GM04504 (cell line): ENCODE measurements around the gene MAP1A.

ENCODE experiments used
- DNase-seq: peaks from one replicate; pipeline ENCODE4 v3.0.0-alpha.2; 2012; ENCODE audit warnings: low read depth

Gene MAP1A

GRCh38 chr15:43517354-43518196 lies at the start of gene MAP1A:
MAP1A (plus strand) TSS chr15:43517608; CDS start chr15:43521474, 3,866 bp downstream.
- no peak for DNase-seq

DNA sequence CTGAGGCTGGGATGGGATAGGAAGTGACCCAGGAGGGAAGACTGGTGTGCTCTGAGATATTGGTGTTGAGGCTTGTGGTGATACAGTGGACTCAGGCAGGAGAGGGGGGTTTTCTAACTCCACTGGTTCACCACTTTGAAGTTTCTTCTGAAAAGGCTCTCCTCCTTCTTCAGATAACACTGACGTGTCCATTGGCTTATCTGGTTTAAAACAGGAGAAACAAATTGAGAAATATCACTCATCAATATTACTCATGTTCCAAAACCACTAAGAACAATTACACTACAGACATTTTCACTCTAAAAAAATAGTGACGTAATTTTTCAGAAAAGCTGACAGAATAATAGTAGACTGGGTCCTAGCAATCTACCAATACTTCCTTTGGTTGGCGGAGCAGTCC lies 47.5 kb upstream of the MAP1A start:
- no peak for DNase-seq

GRCh38 chr15:43471975-43472374 lies 45.4 kb upstream of the MAP1A start:
- DNase-seq, result no peak

GRCh38 chr15:43473885-43474284 lies 43.5 kb upstream of the MAP1A start:
- no peak for DNase-seq

DNA sequence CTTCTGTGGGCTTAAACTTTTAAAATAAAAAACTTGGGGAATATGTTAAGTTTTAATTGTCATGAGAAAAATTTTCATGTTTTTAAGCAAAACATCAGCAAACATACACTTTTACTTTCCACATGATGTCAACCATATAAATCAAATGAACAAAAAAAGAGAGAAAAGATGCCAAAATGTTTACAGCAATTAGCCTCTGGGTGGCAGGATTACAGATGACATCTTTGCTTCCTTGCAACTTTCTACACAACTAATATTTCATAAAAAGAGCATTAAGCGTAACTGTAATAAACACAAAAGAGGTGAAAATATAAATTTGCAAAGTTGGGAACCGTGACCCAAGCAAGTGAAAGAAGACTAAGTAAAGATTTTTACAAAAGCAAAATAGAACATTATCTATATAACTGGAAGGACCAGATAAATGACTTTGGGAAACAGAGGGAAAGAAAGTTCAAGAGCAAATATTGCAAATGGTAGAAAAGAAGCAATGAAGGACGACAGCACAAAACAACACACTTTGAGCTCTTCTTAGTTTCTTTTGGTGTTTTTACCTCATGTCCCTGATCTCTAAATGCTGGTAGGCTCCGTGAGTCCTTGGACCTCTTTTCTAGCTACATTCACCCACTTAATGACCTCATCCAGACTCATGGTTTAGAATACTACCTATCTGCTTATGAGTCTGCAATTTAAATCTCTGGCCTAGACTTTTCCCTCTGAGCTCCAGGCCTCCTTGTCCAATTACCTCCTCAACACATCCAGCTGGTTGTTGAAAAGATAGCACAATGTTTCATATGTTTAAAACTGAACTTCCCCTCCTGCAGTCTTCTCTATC lies 33.9 kb upstream of the MAP1A start:
- no peak for DNase-seq

GRCh38 chr15:43484455-43484854 lies 33.0 kb upstream of the MAP1A start:
- DNase-seq, result no peak

- no peak for DNase-seq
These were observed 30.0 kb upstream of the MAP1A start for GRCh38 chr15:43487271-43487895.

- no peak for DNase-seq
These were observed 28.6 kb upstream of the MAP1A start for GRCh38 chr15:43488790-43489189.

GRCh38 chr15:43489191-43489590 lies 28.2 kb upstream of the MAP1A start:
- no peak for DNase-seq

DNA sequence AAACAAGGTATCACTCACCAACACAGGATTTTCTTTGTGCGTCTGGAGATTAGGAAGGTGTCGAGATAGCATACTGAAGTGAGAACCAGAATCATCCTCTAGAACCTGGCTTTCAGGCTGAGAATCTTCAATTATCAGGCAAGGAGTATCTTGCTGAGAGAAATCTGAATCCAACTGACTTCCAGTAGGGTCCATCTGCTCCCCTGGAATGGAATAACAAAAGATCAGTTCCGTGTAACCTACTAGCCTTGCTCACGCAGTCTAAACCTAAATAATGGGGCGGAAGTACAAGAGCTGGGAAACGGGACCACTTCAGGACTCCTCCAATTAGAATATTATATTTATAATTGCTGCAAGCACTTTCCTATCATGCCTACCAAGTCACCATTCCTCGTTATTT lies 25.1 kb upstream of the MAP1A start:
- DNase-seq, result no peak

DNA sequence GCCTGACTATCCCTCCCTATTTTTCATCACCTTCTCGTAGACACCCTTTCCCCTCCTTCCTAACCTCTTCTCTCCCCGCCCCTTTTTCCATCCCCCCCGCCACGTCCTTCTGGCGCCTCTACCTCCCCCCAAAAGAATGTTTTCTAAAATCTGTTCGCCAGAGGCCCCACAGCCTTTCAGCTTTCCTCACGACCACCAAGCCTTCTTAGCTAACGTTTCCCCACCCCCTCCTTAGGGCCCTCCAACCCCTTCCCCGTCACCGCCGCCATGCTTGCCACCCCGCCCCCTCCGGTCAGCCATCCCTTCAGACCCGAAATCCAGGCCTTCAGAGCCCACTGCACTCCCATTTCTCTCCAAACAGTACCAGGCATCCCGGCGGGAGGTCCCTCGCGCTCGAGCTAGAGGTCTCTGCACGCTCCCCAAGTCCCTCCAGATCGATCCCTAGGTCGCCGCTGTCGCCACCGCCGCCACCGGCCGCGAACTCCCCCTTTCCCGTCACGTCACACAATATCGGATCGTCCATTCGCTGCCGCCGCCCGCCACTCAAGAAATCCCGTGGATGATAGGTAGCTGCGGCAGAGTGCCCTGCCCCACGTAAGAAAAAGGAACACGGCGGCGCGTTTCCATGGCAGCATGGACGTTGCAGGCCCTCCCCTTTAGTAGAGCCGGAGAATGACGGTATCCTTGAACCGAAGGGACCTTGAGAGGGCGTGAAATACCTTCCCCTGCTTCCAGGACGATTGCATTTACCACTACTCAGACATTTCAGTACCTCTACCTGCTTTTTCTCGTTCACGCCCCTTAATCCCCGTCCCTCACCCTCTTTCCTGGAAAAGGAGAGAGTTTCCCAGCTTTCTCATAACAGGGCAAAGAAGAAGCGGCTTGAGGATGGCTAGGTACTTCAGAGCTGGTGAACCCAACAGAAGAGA lies 24.5 kb upstream of the MAP1A start, which contains the start of gene TP53BP1:
TP53BP1 (minus strand) TSS at position 484 of the 929 bp plus-strand sequence; CDS start at position 371, 113 bp downstream.
- DNase-seq, result peak; percentile 86

DNA sequence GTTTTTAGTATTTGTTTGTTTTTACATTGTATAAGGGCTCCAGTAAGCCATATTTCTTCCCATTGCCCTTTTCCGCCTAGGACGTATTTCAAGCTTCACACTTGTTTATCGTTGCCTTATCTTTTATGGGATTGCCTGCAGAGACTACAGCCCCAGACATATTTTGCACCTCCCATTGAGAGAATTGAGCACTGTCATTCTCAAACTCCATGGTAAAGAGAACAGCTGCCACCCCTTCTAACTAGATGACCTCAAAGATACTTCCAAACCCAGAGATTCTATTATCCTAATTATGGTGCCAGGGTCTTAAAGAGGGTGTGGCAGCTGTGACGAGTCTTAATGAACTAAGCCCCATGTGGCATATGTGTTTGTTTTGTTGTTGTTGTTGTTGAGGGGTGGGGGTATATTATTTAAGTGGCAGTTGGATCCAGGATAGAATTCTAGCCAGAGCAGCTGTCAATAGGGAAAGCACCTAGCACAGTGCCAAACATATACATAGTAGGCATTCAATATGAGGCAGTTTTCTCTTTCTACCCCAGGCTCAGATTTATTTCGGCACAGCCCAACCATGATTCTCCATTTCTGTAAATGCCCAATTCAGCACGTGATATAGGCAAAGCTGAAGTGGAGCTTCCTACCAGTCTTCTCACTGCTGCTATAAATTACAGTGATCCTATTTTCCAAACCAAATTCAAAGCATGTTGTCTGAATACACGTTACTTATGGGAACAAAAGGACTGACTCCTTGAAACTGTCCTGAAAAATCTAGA lies 23.5 kb upstream of the MAP1A start:
- DNase-seq, result no peak

DNA sequence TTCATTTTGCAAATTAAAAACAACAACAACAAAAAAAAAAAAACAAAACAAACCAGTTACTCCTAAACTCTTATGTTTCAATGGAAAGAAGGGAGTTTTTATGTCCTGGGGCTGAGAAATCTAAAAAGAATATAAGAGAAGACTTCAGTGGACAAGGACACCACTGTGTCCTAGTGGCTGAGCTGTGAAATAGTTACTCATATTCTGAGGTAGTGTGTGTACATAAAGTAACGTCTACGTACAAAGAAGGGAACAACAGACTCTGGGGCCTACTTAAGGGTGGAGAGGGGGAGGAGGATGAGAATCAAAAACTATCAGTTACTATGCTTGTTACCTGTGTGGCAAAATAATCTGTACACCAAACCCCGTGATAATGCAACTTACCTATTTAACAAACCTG lies 18.4 kb upstream of the MAP1A start:
- DNase-seq, result no peak

DNA sequence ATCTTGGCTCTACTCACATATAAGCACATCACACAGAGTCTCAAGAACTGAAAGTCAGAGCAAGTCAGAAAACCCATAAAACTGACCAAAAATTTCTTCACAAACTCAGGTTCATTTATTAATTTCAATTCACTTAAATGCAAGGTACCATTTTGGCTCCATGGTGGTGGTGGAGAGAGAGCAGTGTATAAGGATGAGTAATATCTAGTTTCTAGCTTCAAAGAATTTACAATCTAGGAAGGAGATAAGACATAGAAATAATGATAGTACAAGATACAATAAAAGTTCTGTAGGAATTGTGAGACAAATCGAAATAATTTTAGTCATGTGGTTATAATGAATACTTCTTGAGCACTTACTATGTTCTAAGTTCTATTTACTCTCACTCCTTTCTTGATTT lies 17.8 kb upstream of the MAP1A start:
- no peak for DNase-seq

- no peak for DNase-seq
These were observed 11.7 kb upstream of the MAP1A start for GRCh38 chr15:43505738-43506137.

DNA sequence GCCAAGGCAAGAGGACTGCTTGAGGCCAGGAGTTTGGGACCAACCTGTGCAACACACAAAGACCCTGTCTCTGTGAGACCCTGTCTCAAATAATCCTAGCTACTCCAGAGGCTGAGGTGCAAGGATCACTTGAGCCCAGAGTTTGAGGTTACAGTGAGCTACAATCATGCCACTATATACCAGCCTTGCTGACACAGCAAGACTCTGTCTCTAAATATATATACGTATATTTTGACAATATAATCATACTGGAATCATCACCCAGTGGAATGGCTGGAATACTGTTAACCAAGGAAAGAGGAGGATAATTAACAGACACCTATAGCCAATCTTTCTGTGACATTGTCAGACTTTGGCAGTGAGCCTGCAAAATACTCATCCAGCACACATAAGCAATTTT lies 9.0 kb upstream of the MAP1A start:
- no peak for DNase-seq

DNA sequence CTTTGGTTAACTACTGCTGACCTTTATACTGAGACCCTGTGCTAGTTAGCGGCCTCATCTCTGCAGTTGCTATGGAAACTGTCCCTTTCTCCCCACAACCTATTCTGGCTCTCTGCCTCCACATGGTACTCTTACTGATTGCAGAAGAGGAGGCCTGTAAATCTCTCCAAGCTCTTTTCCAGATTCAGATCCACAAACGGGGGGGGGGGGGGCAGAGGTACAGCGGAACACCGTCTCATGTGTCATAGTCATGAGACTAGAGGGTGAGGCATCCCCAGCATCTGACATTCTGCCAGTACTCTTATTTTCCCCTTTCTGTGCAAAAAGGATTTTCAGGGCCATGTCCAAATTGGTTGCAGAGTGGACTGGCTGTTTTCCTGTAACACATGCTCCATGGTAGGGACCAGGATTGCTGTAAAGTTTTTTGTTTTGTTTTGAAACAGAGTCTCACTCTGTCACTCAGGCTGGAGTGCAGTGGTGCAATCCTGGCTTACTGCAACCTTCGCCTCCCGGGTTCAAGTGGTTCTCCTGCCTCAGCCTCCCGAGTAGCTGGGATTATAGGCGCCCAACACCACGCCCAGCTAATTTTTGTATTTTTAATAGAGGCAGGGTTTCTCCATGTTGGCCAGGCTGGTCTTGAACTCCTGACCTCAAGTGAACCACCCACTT lies 8.3 kb upstream of the MAP1A start:
- no peak for DNase-seq

GRCh38 chr15:43509660-43510199 lies 7.7 kb upstream of the MAP1A start:
- no peak for DNase-seq

DNA sequence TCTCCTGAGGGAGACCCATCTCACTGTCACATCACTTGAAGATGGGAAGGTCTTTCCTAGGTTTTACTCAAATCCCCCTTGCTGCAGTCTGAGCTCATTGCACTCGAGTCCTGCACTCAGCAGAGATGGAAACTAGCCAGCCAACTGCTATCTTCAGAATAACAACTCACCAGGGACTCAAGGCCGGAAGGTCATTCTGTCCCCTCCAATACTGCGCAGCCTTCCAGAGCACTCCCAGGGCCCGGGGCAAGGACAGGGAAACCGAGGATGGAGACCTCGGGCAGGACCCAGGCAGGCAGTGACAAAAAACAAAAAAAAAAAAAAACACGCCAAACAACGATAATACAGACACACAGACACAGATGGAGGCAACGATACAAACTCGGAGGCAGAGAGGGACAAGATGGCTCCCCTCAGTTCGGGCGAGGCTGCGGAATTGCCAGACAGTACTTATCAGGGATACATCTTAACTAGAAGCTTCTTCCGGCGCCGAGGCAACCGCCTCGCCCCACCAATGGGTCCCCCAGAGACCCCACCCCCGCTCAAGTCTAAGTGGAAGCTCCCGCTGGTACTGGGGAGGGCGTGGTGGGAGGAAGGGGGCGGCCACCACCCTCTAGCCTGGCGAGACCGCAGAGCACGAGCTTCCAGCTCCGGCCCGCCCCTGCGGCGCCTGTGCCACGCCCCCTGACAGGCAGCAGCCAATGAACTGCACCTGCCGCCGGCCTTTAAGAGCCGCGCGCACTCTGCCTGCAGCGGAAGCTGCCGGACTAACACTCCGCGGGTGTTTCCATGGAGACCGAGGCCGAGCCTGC lies 7.0 kb upstream of the MAP1A start:
- peak; percentile 93 for DNase-seq
